OCI-M1 (cell line): Measurements from ENCODE around the gene EIPR1.

Experiments
- DNase-seq: peaks from one replicate; lab custom pipeline; 2025; lab: John Stamatoyannopoulos, UW

Gene EIPR1

DNA sequence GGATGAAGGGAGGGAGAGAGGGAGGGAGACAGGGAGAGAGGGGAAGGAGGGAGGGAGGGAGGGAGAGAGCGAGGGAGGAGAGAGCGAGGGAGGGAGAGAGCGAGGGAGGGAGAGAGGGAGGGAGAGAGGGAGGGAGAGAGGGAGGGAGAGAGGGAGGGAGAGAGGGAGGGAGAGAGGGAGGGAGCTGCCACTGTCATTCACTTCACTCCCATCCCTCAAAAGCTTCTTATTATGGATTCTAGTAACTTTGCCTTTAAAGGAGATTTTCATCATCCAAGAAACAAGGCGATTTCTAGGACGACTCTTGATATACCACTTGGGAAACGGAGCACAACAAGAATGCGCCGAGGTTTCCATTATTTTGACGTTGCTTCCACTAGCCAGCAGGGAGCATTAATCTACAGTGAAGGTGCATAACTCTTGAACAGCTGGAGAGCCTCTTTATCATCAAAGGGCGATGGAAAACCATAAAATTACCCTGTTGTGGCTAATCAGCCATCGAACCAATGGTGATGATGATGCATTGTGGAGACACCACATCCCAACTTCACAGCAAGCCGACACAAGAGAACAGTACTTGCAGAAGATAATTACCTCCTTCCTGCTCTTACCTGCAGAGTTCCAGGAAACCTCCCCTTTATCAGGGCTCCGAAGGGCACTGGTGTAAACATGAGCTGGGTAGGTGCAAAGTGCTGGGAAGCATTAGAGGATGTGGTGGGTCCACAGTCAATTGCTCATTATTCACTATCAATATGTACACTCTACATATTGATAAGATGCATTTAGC lies 130.5 kb downstream of the EIPR1 start:
- no peak for DNase-seq

DNA sequence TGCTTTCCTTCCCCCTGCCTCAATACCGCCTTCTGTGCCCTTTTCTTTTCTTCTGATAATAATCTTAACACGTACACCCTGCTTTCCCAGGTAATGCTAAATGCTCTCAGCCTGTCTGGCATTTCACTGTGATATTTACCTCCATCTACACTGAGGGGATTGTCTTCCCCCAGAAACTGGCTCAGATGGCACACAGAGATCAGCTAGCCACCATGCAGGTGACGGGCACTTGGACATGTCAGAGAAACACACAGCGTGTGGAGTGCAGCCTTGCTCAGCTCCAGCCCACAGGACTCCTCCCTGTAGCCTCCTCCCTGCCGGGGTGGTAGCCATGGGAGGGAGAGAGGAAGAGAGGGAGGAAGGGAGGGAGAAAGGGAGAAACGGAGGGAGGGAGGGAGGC lies 131.2 kb downstream of the EIPR1 start:
- no peak for DNase-seq

DNA sequence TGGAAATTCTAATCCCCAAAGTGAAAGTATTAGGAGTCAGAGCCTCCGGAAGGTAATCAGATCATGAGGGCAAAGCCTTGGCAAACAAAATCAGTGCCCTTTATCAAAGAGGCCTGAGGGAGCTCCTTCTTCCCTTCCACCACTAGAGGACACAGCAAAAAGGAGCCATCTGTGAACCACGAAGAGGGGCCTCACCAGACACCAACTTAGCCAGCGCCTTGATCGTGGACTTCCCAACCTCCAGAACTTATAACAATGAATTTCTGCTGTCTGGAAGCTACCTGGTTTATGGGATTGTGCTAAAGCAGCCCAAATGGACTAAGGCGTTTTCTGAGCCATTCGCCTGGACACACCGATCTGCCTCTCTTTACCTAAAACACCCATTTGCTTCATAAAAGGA lies 133.1 kb downstream of the EIPR1 start:
- no peak for DNase-seq

DNA sequence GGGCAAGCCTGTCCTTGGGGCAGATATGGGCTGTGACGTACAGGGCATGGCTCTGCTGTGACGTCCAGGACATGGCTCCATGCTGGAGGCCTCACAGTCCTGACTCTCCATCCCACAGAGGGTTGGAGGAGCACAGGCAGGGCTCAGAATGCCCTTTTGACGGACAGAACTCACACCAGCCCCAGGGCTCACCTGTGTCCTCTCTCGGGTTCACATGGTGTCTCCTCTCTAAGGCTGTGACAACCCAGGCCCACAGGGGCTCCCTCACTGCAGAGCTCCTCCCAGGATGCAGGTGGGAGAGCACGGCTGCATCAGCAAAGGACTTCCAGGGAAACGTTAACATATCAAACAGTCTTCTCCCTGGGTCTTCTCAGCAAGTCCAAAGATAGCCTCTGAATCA lies 133.8 kb downstream of the EIPR1 start:
- no peak for DNase-seq

DNA sequence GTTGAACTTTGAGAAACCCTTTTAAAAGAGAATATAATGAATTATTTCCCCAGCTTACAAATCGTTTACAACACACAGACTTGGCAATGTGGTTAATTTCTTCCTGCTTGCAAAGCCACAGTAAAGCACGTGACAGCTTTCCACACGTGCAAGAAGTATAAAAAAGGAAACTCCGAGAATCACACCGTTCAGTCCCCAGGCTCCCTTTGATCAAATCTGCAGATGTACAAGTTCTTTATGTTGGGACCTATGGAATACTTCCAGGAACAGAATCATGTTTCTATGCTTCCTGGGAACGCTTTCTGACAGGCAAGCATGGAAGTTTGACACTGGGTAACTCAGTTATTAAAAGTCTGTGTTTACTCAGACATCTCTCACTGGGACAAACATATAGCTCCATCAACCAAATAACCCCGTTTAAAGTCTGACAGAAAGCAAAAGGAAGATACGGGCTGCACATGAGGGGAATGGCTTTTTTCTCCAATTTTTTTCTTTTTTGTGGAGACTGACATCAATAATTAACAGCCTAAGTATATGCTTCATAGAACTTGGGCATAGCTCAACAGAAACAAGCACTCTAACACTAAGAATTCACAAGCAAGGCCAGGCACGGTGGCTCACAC lies 134.8 kb downstream of the EIPR1 start:
- no peak for DNase-seq

DNA sequence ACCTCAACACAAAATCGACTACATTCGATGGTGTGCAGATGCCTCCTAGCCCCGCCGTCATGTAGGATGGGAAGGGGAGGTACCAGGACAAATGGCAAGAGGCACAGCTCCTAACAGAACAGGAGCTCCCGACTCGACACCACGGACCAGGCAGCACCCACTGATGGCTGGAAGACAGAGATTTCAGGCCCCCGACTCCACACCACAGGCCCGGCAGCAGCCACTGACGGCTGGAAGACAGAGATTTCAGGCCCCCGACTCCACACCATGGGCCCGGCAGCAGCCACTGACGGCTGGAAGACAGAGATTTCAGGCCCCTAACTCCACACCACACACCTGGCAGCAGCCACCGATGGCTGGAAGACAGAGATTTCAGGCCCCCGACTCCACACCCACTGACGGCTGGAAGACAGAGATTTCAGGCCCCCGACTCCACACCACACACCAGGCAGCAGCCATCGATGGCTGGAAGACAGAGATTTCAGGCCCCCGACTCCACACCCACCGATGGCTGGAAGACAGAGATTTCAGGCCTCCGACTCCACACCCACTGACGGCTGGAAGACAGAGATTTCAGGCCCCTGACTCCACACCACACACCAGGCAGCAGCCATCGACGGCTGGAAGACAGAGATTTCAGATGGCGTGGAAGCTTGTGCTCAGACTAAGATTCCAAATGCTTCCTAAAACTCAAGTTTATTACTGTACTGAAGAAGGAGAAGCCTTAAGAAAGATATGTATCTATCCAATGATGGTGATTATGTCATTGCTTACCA lies 135.5 kb downstream of the EIPR1 start:
- no peak for DNase-seq

DNA sequence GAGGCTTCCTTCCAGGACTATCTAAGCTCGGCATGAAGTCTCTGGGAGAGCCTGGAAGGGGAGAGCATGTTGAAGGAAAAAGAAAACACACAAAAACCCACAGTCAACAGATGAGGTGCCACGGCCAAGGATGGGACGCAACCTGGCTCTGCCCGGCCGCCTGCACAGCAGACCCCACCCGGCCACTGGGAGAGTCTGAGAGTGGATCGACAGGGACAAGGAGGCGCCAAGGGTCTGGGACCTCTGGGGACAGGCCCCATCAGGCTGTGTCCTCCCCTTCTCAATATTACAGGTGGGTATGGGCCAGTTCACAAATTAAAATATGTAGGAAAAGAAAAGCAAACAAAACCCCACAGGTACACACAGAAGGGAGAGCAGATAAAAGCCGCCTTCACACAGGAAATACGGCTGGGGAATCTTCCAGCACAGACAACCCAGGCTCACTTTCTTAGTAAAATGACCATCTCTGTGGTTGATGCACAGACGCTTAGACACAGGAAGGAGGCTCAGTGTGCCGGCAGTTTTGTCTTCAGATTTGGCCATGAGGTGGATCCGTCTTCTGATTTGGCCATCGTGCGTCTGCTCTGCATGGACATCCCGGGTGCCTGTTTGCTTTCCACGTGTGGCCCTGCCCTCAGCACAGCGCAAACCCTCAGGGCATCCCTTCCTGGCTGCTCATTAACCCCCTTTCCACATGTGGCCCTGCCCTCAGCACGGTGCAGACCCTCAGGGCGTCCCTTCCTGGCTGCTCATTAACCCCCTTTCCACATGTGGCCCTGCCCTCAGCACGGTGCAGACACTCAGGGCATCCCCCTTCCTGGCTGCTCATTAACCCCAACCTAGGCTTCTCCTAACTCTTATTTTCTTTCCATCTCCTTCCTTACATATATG lies 138.4 kb downstream of the EIPR1 start:
- DNase-seq, result no peak

DNA sequence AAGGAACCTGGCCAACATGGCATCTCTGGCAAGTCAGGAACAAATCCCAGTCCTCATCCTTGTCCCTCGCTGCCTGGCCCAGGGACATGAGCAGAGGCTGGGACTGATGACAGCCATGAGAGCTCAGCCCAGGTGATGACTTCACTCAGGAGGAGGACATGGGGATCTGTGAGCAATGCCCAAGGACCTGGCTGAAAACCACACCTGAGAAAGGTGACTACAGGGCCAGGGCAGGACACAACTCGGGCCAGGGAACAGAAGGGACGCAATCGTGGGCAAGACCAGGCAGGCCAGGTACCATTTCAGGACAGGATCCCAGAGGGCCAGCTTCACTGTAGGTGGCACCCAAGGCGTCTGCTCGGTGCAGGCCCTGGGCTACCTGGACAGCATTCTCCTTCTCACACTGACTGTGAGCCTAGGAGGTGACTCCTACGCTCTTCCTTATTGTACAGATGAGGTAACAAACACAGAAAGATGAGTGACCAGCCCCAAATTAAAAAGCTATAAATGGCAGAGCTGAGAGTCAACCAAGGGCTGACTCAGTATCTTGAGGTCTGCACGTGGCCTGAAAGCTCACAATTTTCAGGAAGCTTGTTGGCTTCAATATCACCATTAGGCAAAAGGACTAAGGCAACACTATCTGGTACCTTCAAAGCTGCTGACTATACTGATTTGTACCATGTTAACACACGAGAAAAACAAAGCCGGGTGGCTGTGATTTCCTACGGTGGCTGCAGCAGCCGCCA lies 141.1 kb downstream of the EIPR1 start:
- no peak for DNase-seq

DNA sequence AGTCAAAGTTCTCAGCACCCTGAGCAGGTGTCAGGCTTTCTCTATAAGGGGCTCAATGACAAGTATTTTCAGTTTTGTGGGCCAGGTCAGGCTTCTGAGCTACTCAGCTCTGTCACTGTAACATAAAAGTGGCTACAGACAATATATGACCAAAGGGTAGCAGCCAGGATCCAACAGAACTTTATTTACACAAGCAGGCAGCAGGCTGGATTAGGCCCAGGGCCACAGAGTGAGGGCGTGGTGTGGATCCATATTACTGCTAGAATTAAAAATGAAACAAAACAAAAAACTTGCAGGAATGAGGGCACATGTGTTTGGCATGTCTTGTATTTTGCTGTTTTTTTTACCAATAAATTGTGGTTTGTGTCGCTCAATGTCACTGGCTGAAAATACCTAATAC lies 143.7 kb downstream of the EIPR1 start:
- no peak for DNase-seq

DNA sequence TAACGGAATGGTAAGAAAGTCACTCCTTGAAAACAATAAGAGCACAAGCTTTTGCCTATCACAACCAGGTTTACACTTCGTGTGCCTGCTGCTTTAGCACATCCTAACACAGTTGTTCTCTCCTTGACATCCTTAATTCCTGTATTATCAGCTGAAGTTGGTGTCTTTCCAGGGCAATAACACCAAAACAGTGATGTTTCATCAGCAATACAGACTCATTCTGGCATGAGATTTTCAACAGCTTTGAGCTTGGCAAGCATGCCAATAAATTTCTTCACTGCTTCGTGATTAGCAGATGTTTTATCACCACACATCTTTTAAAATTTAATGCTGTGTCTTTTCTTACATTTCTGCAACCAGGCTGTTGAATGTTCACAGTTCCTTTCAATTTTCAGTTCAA lies 148.4 kb downstream of the EIPR1 start:
- DNase-seq, result no peak

DNA sequence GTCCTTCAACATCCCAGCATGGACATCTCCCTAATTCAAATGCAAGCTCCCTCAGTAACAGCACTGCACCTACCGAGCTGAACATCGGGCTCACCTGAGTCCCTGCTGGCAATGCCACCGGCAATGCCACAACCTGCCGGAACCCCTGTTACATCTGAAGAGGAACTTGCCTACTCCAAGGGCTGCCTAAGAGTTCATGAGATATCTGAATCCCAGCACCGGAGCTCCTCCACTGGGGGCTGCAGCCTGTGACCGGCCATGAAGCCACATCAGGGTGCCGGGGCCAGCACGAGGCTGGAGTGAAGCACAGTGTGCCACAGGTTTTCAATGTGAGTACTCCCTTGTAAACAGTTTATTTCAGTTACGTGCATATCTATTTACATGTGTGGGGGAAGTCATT lies 152.9 kb downstream of the EIPR1 start:
- no peak for DNase-seq

DNA sequence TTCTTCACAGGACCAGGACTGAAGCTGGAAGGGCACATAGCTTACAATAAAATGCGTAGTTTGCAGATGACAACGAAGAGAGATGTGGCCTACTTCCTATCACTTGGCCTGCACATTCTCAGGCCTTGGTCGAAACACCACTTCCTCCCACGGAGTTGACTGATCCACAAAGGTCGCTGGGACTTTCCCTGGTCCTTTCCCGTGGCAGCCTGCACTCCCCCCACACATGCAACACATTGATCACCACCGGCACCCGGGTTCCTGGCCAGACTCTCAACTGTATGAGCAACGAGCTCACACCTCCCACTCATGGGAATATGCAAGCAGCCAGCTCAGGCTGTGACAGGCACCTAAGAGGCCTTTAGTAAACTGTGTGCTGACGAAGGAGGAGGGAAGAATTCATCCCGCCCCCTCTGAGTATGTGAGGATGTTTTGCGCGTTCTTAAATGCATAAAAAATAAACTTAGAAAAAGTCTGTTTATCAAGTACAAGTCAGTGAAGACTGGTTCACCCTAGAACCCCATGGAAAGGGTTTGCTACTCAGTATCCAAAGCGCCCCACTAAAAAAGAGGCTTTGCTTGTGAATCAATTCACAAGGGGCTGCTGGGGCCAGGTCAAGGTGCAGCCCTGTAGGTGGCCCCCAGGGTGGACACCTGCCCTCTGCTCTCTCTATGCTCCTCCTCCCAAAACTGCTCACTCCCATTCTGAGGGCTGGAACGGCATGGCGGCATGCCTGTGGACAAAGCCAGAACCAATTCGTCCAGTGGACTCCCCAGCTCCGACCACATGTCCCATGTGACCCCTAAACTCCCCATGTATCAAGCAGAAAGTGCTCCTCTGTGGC lies 154.3 kb downstream of the EIPR1 start:
- DNase-seq, result no peak

DNA sequence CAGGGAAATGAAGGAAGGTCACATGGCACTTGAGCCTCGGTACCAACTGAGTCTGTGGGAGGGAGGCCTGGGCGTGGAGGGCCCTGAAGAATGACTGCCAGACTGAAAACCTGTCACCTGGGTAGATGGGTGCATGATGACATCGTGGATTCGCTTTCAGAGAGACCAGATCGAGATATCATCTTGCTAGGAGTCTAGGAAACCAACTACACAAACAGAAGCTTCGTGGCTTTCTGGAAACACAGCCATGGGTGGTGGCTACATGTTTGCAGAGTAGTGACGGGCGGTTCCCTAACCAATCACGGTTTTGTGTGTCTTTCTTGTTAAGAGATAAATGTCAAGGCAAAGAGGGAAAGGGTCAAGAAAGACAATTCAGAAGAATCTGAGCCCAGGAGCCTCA lies 155.0 kb downstream of the EIPR1 start:
- DNase-seq, result no peak

DNA sequence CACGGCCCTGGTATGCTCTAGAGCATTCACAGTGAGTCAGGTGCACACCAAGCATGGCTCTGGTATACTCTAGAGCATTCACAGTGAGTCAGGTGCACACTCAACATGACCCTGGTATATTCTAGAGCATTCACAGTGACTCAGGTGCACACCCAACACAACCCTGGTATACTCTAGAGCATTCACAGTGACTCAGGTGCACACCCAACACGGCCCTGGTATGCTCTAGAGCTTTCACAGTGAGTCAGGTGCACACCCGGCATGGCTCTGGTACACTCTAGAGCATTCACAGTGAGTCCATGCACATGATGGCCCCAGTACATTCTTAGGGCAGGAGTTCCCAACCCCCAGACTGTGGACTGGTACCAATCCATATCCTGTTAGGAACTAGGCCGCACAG lies 158.1 kb downstream of the EIPR1 start:
- no peak for DNase-seq

DNA sequence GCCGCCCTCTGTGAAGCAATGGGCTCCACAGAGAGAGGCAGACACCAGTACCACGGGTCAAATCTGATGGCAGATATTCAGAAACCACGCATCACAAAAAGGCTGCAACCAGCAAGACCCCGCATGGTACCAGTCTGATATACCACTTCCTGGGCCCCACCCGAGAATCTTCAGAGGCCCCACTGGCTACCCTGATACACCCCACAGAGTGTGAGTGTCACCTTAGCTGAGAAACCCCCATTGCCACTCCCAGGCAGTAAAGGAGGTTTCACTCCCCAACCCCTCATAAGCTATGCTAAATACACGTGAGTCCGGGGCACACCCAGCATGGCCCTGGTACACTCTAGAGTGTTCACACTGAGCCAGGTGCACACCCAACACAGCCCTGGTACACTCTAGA lies 160.0 kb downstream of the EIPR1 start:
- DNase-seq, result no peak

DNA sequence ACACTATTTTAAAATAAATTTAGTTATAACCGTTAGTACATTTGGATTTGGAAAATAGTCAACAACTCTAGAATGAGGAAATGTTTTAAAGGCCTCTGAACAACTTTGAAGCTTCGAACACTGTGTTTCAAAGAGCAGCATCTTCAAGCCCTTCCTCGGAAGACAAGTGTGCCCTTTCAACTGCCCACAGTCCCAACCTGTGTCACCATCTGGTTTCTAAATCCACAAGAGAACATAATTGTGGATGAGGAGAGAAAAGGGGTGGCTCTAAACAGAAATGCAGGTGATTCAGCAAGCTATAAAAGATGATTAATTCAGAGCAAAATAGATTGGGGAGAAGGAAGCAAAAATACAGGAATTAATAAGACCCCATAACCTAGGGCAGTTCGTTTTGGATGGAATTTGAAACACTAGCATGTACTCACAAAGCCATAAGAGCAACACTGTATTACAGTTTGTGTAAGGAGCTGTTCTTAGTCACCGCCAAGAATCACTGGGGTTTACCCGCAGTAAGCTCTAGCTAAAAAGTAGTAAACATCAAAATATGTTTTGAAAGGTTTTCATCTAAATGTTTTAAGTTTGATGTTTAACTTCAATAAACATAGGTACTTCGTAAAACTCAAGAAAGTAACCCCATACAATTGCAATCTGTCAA lies 160.7 kb downstream of the EIPR1 start:
- no peak for DNase-seq

DNA sequence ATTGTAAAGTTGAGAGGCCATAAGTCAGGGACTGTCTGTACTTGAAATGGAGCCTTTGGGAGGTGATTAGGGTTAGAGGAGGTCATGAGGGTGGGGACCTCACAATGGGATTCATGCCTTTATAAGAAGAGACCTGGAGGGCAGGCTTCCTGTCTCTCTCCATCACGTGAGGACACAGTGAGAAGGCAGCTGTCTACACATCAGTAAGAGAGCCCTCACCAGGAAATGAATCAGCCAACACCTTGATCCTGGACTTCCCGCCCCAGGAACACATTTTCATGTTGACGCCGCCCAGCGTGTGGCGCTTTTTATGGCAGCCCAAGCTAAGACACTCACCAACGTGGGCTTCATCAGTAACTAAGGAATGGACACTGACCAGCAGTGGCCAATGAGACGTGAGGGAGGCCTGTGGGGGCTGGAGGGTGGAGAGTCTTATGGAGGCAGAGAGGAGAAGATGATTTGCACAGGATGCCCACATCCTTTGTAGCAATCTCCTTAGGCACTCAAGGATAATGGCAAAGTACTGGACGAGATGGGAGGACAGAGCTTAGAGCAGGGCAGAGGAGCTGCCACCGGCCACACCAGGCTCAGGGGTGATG lies 162.7 kb downstream of the EIPR1 start:
- no peak for DNase-seq

DNA sequence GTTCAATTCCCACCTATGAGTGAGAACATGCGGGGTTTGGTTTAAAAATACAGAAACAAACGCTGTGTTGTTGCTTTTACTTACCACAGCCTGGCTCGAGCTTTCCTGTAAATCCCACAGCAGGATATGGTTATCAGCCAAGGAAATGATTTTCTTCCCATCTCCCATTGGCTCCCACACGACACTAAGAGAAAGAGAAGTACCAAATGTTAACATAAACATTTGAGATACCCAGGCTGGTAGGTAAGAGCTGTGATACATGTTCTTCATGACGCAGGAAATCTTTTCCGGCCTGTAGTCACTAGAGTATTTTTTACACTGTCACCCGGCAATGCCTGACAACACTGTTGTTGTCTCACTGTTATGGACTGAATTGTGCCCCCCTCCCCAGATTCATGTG lies 163.6 kb downstream of the EIPR1 start:
- no peak for DNase-seq

DNA sequence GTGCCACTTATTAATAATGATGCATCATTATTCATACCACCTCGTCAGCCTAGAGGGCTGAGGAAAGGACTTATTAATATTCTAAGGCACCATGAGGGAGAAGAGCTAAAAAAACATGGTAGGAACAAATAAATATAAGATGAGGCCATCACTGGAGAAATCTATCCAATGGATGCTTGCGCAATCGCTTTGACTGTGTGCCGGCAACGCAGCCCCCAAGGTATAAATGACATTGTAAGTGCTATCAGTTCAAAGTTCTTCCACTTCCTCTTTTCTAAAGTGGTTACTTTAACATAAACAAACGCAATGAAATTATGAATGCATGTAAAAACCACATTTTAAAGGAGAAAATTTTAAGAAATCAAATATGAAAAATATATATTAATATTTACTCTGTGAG lies 164.6 kb downstream of the EIPR1 start:
- no peak for DNase-seq

DNA sequence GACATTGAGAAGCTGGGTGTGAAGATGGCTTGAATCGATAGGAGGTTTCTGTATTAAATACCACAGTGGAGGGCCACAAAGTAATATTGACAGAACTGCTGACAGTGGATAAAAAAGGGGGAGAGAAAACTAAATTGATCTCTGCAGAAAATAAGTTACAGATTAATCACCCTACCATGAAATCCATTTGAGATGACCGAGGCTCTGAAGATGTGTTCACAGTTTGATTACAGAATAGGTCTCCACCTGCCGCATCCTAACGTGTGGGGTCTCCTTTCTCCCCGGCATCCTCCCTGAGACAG lies 165.6 kb downstream of the EIPR1 start:
- DNase-seq, result no peak
